Liver (tissue), 9 donors: ENCODE results near the gene PCNX2. TPM values are rescaled to one million over a fixed set of nuclear protein-coding genes. Genes with fewer than 3 reads are reported as not detected.

Source experiments
- DNase-seq: peaks from one replicate; pipeline ENCODE4 v3.0.0-alpha.2; 2017; ENCODE audit warnings: low spot score
- H3K27ac ChIP-seq, 2 donors: one replicate each; pipeline ENCODE4 v1.7.0; 2013; ENCODE audit warnings: inconsistent platforms in 2 of 2, low read length in 2 of 2, control low read depth in 1 of 2, low read depth in 1 of 2, mild to moderate bottlenecking in 1 of 2
- H3K27me3 ChIP-seq, 4 donors: one replicate each; pipeline versions ENCODE4 v1.6.1 to v1.7.0; 2013; ENCODE audit warnings: low read length in 3 of 4, inconsistent platforms in 1 of 4, mild to moderate bottlenecking in 1 of 4, moderate library complexity in 1 of 4; ENCODE audit not compliant: control insufficient read depth in 4 of 4, insufficient read depth in 4 of 4
- H3K36me3 ChIP-seq, 4 donors: one replicate each; pipeline versions ENCODE4 v1.6.1 to v1.7.0; 2013; ENCODE audit warnings: low read length in 3 of 4, mild to moderate bottlenecking in 3 of 4, low read depth in 1 of 4, moderate library complexity in 1 of 4; ENCODE audit not compliant: control insufficient read depth in 4 of 4, insufficient read depth in 3 of 4
- H3K4me1 ChIP-seq, 4 donors: one replicate each; pipeline versions ENCODE4 v1.6.1 to v1.7.0; 2013; ENCODE audit warnings: low read length in 3 of 4, mild to moderate bottlenecking in 3 of 4, moderate library complexity in 1 of 4; ENCODE audit not compliant: control insufficient read depth in 4 of 4, insufficient read depth in 4 of 4
- H3K4me3 ChIP-seq, 3 donors: one replicate each; pipeline versions ENCODE4 v1.6.1 to v1.7.0; 2013; ENCODE audit warnings: low read length in 3 of 3, control low read depth in 1 of 3, low read depth in 1 of 3, mild to moderate bottlenecking in 1 of 3
- H3K9ac ChIP-seq, 2 donors: one replicate each; pipeline ENCODE4 v1.7.0; 2013; ENCODE audit warnings: low read length in 2 of 2, mild to moderate bottlenecking in 2 of 2, moderate library complexity in 2 of 2, control low read depth in 1 of 2, low read depth in 1 of 2
- H3K9me3 ChIP-seq, 4 donors: one replicate each; pipeline versions ENCODE4 v1.6.1 to v1.7.0; 2013; ENCODE audit warnings: low read length in 3 of 4; ENCODE audit not compliant: control insufficient read depth in 4 of 4
- EGR1 ChIP-seq, 2 donors: IDR thresholded peaks; 2 replicates each; pipeline ENCODE4 v1.6.1; 2016 to 2018; ENCODE audit warnings: antibody characterized with exemption in 2 of 2, low read depth in 2 of 2
- FOXA1 ChIP-seq: IDR thresholded peaks from 2 replicates; pipeline ENCODE4 v1.6.1; 2016; ENCODE audit warnings: antibody characterized with exemption
- FOXA2 ChIP-seq: IDR thresholded peaks from 2 replicates; pipeline ENCODE4 v1.6.1; 2016; ENCODE audit warnings: antibody characterized with exemption
- GABPA ChIP-seq, 2 donors: IDR thresholded peaks in 1 of 2; conservative IDR thresholded peaks in 1 of 2; 2 replicates each; pipeline ENCODE4 v1.6.1; 2016; ENCODE audit warnings: antibody characterized with exemption in 2 of 2, mild to moderate bottlenecking in 1 of 2, moderate library complexity in 1 of 2
- HNF4A ChIP-seq, 2 donors: conservative IDR thresholded peaks; 2 replicates each; pipeline ENCODE4 v1.6.1; 2016; ENCODE audit warnings: antibody characterized with exemption in 2 of 2, mild to moderate bottlenecking in 2 of 2
- HNF4G ChIP-seq: IDR thresholded peaks from 2 replicates; pipeline ENCODE4 v1.6.1; 2016; ENCODE audit warnings: antibody characterized with exemption
- JUND ChIP-seq, 2 donors: IDR thresholded peaks; 2 replicates each; pipeline ENCODE4 v1.6.1; 2016; ENCODE audit warnings: antibody characterized with exemption in 2 of 2
- NR2F2 ChIP-seq: IDR thresholded peaks from 2 replicates; pipeline ENCODE4 v1.6.1; 2016; ENCODE audit warnings: antibody characterized with exemption
- RAD21 ChIP-seq, 2 donors: IDR thresholded peaks; 2 replicates each; pipeline ENCODE4 v1.6.1; 2016; ENCODE audit warnings: antibody characterized with exemption in 2 of 2, mild to moderate bottlenecking in 2 of 2
- RXRA ChIP-seq, 2 donors: IDR thresholded peaks; 2 replicates each; pipeline ENCODE4 v1.6.1; 2017 to 2018; ENCODE audit warnings: antibody characterized with exemption in 2 of 2, mild to moderate bottlenecking in 1 of 2
- SP1 ChIP-seq: IDR thresholded peaks from 2 replicates; pipeline ENCODE4 v1.6.1; 2018; ENCODE audit warnings: antibody characterized with exemption, mild to moderate bottlenecking
- TAF1 ChIP-seq: conservative IDR thresholded peaks from 2 replicates; pipeline ENCODE4 v1.6.1; 2016; ENCODE audit warnings: antibody characterized with exemption, mild to moderate bottlenecking
- YY1 ChIP-seq: IDR thresholded peaks from 2 replicates; pipeline ENCODE4 v1.6.1; 2016; ENCODE audit warnings: antibody characterized with exemption, mild to moderate bottlenecking
- WGBS: extraction: QIAGEN DNeasy Blood & Tissue Kit; methylation state at CpG from one replicate; pipeline ENCODE4 v1.1.7; 2013; 5-methylcytosine and 5-hydroxymethylcytosine counted together
- polyA plus RNA-seq, 2 donors: library from polyadenylated mRNA; stranded (reverse) in 1 of 2; unstranded in 1 of 2; fragments of 200-250 nt in 1 of 2; fragments of >200 nt in 1 of 2; fragmentation: Nextera tagmentation in 1 of 2; extraction: Ambion mirVana in 1 of 2; gene quantifications; one replicate each; pipeline versions ENCODE4 v1.2.1 to v1.2.3, GENCODE V29; 2013 to 2015
- total RNA-seq, 2 donors: library from RNA; depleted of rRNA; stranded (reverse); fragments of >200 nt; gene quantifications; one replicate each; pipeline ENCODE4 v1.2.3, GENCODE V29; 2014
- TF ChIP-seq, protein P1 (sequence below): fragments of 150-350 bp; IDR thresholded peaks from 2 replicates; pipeline ENCODE4 v1.5.1; 2017; ENCODE audit warnings: improper control_type of control experiment, low read depth, low read length; ENCODE audit not compliant: missing input control
- TF ChIP-seq, protein P2 (sequence below): IDR thresholded peaks from 2 replicates; pipeline ENCODE4 v1.6.1; 2016; ENCODE audit warnings: antibody characterized with exemption, mild to moderate bottlenecking
- TF ChIP-seq, protein P3 (sequence below): IDR thresholded peaks from 2 replicates; pipeline ENCODE4 v1.6.1; 2016; ENCODE audit warnings: antibody characterized with exemption
- TF ChIP-seq, protein P4 (sequence below): IDR thresholded peaks from 2 replicates; pipeline ENCODE4 v1.6.1; 2016; ENCODE audit warnings: antibody characterized with exemption
- TF ChIP-seq, protein P5 (sequence below): IDR thresholded peaks from 2 replicates; pipeline ENCODE4 v1.6.1; 2016; ENCODE audit warnings: antibody characterized with exemption
- donor health status: healthy.
- donor health status: healthy.
- donor health status: healthy.
- donor health status: healthy.
- donor health status: healthy.

PCNX2 gene
- total and polyA plus RNA-seq, 4 donors, result 0.20 to 3.1 (median 0.92) TPM

DNA sequence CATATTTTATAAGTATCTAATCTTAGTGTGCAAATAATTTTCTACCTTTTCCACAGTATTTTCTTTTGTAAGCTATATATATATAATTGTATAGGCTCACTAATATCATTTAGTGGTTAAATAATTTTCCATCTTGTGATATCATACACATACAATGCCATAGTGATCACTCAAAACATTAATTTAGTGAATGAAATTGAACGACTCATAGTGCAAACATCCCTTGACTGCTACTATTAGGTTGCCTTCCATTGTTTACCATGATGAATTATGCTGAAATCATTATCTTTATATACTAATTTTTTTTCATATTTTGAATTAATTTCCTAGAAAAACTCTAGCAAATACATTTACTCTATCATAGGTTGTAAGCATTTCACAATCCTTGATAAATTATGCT is 127.1 kb downstream of the PCNX2 start (continued):
- TF ChIP-seq FOXA2, result no peak

DNA sequence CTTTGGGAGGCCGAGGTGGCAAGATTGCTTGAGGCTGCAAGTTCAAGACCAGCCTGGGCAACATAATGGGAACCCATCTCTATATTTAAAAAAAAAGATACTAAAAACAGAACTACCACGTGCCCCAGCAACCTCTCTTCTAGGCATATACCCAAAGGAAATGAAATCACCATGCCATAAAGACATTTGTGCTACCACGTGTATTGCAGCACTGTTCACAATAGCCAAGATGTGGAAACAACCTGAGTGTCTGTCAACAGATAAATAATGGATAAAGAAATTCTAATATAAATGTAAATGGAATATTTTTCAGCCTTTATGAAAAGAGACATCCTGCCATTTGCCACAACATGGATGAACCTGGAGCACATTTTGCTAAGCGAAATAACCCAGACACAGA is 128.6 kb downstream of the PCNX2 start:
- TF ChIP-seq TAF1 (no peak), HNF4G (no peak), HNF4A (conservative IDR thresholded peaks at IDR 0.05) (no peak), NR2F2 (no peak), YY1 (no peak), GABPA (IDR thresholded peaks at IDR 0.05 in 1 of 2, conservative IDR thresholded peaks at IDR 0.05 in 1 of 2) (no peak), EGR1 (IDR thresholded peaks at IDR 0.05; ENCODE audit: low read depth in 2 of 2) (no peak), FOXA1 (no peak), RXRA (IDR thresholded peaks at IDR 0.05) (no peak), JUND (IDR thresholded peaks at IDR 0.05) (no peak), SP1 (no peak), RAD21 (IDR thresholded peaks at IDR 0.05) (no peak), FOXA2 (no peak)
- TF ChIP-seq, protein P1, sequence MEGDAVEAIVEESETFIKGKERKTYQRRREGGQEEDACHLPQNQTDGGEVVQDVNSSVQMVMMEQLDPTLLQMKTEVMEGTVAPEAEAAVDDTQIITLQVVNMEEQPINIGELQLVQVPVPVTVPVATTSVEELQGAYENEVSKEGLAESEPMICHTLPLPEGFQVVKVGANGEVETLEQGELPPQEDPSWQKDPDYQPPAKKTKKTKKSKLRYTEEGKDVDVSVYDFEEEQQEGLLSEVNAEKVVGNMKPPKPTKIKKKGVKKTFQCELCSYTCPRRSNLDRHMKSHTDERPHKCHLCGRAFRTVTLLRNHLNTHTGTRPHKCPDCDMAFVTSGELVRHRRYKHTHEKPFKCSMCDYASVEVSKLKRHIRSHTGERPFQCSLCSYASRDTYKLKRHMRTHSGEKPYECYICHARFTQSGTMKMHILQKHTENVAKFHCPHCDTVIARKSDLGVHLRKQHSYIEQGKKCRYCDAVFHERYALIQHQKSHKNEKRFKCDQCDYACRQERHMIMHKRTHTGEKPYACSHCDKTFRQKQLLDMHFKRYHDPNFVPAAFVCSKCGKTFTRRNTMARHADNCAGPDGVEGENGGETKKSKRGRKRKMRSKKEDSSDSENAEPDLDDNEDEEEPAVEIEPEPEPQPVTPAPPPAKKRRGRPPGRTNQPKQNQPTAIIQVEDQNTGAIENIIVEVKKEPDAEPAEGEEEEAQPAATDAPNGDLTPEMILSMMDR, result no peak
- TF ChIP-seq, protein P2, sequence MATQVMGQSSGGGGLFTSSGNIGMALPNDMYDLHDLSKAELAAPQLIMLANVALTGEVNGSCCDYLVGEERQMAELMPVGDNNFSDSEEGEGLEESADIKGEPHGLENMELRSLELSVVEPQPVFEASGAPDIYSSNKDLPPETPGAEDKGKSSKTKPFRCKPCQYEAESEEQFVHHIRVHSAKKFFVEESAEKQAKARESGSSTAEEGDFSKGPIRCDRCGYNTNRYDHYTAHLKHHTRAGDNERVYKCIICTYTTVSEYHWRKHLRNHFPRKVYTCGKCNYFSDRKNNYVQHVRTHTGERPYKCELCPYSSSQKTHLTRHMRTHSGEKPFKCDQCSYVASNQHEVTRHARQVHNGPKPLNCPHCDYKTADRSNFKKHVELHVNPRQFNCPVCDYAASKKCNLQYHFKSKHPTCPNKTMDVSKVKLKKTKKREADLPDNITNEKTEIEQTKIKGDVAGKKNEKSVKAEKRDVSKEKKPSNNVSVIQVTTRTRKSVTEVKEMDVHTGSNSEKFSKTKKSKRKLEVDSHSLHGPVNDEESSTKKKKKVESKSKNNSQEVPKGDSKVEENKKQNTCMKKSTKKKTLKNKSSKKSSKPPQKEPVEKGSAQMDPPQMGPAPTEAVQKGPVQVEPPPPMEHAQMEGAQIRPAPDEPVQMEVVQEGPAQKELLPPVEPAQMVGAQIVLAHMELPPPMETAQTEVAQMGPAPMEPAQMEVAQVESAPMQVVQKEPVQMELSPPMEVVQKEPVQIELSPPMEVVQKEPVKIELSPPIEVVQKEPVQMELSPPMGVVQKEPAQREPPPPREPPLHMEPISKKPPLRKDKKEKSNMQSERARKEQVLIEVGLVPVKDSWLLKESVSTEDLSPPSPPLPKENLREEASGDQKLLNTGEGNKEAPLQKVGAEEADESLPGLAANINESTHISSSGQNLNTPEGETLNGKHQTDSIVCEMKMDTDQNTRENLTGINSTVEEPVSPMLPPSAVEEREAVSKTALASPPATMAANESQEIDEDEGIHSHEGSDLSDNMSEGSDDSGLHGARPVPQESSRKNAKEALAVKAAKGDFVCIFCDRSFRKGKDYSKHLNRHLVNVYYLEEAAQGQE, result no peak
- TF ChIP-seq, protein P3, sequence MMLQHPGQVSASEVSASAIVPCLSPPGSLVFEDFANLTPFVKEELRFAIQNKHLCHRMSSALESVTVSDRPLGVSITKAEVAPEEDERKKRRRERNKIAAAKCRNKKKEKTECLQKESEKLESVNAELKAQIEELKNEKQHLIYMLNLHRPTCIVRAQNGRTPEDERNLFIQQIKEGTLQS, result no peak
- TF ChIP-seq, protein P4, sequence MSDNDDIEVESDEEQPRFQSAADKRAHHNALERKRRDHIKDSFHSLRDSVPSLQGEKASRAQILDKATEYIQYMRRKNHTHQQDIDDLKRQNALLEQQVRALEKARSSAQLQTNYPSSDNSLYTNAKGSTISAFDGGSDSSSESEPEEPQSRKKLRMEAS, result no peak
- TF ChIP-seq, protein P5, sequence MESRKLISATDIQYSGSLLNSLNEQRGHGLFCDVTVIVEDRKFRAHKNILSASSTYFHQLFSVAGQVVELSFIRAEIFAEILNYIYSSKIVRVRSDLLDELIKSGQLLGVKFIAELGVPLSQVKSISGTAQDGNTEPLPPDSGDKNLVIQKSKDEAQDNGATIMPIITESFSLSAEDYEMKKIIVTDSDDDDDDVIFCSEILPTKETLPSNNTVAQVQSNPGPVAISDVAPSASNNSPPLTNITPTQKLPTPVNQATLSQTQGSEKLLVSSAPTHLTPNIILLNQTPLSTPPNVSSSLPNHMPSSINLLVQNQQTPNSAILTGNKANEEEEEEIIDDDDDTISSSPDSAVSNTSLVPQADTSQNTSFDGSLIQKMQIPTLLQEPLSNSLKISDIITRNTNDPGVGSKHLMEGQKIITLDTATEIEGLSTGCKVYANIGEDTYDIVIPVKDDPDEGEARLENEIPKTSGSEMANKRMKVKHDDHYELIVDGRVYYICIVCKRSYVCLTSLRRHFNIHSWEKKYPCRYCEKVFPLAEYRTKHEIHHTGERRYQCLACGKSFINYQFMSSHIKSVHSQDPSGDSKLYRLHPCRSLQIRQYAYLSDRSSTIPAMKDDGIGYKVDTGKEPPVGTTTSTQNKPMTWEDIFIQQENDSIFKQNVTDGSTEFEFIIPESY, result no peak
- H3K9me3 ChIP-seq, result peaks cover 0 to 4% (median 2%) of the 10 kb centered on the region in 4 donors

More for the DNA sequence above, 128.6 kb downstream of the PCNX2 start:
- Histone ChIP-seq H3K9ac (no peak overlapping the region), H3K36me3 (no peaks in the 10 kb centered on the region), H3K27me3 (peaks cover 0 to 3% (median 0%) of the 10 kb centered on the region in 4 donors), H3K27ac (no peak overlapping the region), H3K4me1 (no peaks in the 10 kb centered on the region), H3K4me3 (no peak overlapping the region)
- 76% methylated on average over 4 of the region's 4 CpGs for WGBS
- no peak for DNase-seq
